GM19238 (cell line): Measurements from ENCODE around the gene SDCCAG8.

ENCODE experiments used
- DNase-seq: peaks from one replicate; pipeline ENCODE4 v3.0.0; 2011; ENCODE audit warnings: low spot score; ENCODE audit not compliant: insufficient read length

The SDCCAG8 gene

DNA sequence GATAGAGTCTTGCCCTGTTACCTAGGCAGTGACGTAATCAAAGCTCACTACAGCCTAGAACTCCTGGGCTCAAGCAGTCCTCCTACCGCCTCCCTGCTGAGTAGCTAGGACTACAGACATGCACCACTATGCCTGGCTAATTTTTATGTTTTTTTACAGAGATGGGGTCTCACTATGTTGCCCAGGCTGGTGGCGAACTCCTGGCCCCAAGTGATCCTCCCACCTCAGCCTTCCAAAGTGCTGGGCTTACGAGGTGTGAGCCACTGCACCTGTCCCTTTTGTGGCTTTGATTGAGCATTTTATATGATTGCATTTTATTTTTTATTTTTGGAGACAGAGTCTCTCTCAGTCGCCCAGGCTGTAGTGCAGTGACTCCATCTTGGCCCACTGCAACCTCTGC is 25.8 kb downstream of the SDCCAG8 start:
- no peak for DNase-seq

DNA sequence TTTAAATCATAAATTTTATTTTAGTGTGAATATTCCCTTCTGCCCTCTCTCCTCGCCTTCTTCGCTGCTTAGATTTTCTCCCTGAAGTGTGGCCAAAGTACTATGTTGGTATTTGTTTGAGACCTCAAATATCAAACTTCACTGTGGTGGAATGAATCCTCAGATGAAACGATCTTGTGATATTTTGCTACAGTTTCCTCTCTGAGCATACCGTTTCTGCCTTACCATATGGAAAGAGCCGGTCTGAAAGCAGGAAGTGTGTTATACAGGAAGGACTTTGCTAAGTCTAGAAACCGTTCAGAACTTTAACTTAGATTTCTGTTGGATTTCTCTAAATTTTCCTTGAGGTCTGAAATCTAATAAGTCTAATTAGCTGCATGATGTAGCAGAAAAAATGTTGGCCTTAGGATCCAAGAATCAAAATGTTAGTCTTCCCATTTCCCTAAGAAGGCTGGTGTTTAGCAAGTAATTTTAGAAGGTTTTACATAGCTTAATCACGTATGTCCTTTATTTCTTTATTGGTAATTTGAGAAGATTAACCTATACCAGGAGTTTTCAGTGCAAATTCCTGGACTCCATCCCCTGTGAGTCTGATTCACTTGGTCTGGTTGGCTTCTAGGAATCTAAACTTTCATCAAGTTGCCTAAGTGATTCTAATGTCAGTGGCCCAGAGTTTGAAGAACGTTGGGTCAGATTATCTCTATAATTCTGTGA is 30.7 kb downstream of the SDCCAG8 start:
- DNase-seq: no peak

DNA sequence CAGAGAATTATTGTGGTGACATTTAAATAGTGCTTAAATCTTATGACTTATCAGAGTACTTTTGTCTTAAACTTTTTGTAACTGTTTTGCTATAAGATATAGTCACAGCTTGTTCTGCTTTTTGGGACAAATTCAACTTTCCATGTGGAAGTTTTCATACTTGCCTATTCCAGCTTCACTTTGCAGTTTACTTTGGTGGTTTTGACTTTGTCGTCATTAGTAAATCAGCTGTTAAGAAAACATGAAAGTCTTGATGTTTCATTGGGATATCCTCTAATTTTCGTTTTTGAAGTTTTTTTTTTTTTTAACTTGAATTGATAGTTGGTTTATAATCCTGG is 31.3 kb downstream of the SDCCAG8 start:
- DNase-seq: no peak

DNA sequence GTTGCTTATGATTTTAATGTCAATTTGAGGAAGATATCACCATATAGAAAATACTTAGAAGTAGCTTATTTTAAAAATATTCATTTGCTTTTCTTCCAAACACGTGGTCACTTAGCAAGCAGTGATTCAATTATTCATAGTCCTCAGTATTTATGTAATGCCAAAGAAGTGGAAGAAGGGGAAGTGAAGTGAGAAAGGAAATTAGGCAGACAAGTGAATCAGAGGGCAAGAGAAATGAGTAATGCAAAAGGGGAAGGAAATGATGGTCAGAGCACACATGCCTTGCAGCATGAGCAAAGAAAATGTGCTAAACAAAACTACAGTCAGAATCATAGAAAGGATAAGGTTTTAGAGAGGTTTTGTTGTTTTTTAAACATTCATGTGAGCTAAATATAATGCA is 31.8 kb downstream of the SDCCAG8 start:
- DNase-seq: peak; percentile 9

DNA sequence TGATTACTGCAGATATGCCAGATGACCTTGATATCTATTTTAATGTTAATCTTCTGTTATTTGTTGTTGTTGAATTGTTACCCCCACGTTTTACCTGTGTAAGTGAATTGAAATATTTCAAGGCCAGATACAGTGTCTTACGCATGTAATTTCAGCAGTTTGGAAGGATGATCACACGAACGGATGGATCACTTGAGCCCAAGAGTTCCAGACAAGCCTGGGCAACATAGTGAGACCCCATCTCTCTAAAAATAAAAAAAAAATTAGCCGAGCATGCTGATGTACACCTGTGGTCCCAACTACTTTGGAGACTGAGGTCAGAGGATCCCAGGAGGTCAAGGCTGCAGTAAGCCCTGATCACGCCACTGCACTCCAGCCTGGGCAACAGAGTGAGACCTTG is 32.2 kb downstream of the SDCCAG8 start:
- no peak for DNase-seq

DNA sequence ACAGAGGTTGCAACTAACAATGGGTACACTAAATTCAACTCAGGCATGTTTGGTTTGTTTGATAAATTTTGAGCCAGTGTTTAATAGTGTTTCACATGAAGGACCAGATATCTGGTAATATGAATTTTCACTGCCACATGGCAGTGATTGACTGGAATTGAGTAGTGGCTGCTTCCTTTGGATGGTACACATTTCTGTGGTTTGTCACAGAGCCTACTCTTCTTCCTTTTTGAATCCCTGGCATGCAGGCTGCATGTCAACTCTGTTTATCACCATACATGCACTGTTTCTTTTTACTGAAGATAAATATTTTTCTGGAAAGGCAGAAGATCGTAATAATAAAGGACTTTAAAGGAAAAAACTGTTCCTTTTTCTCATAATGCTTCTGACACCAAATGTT is 35.5 kb downstream of the SDCCAG8 start:
- DNase-seq: no peak

DNA sequence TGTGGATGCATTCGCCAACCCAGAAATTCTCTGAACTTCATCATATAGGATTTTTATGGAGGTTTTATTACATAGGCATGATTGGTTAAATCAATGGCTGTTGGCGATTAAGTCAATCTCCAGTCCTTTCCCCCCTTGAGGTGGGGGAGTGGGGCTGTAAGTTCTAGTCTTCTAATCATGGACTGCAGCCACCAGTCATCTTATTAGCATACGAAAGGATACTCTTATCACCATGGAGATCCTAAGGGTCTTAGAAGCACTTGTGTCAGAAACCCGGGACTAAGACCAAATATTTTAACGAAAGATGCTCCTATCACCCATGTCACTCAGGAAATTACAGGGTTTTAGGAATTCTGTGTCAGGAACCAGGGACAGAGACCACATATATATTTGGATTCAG is 36.3 kb downstream of the SDCCAG8 start:
- DNase-seq: no peak

DNA sequence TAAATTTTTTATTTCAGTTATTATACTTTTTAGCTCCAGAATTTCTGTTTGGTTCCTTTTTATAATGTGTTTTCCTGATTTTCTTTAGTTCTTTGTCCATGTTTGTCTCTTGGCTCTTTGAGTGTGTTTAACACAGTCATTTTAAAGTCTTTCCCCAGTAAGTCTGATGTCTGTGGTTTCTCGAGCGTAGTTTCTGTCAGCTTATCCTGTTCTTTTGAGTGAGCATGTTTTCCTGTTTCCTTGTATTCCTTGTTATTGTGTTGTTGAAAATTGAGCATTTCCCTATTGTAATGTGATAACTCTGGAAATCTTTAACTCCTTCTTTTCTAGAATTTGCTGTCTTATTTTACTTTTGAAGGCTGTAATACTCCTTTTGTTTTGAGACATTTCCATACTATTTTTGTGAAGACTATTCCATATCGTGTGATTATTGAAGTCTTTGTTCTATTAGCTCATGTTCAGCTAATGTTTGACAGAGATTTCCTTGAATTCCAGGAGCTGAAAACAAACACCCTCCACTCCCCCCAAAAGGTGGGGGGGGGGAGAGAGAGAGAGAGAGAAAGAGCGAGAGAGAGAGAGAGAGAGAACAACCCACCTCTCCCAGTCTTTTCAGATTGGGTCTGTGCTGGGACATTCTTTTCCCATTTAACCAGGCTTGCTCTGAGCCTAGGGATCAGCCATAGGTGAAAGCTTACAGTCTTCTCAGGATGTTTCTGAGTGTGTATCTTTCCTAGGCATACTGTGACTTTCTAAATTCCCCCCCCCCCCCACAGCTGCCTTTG is 38.3 kb downstream of the SDCCAG8 start:
- DNase-seq: no peak

DNA sequence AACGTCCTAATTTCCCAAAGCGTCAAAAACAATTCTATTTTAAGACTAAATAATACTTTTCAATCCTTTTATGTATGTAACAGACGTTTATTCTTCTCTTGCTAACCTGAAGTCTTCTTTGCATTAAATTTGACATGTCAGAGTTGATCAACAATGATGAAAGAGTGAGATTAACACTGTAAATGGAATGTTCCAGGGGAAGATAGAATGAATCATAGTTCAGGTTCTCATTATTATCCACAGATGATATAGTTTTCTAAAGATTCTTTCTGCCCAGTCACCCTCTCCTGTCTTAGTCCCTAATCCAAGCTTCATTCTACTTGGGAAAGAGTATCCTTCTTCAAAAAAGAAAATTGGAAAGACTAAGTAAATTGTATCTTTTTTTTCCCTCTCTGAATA is 38.9 kb downstream of the SDCCAG8 start:
- no peak for DNase-seq

DNA sequence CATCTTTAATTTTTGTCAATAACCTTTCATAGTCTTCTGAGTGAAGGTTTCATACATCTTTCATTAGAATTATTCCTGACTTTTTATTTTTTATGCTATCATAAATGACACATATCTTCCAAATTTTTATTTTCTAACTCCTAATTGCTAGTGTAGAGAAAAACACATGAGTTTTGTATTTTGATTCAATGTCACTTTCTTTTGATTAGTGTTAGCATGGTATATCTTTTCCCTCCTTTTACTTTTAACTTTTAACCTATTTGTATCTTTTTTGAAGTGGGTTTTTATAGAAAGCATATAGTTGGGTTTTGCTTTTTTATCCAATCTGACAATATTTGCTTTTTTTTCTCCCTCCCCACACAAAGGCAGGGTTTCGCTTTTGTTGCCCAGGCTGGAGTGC is 43.2 kb downstream of the SDCCAG8 start:
- no peak for DNase-seq

DNA sequence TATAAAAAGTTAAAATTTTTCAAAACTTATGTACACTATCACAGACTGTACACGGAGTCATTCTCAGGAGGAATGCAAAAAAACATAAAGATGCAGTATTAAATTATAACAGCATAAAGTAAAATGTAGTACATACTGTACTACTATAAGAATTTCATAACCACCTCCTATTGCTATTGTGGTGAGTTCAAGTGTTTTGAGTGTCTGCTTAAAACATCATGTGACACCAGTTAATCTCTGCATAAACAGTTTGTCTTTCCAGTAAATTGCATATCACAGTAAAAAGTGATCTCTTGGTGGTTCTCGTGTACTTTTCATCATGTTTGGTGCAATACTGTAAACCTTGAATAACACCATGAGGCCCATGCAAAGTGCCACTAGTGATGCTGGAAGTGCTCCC is 45.2 kb downstream of the SDCCAG8 start:
- DNase-seq: no peak

DNA sequence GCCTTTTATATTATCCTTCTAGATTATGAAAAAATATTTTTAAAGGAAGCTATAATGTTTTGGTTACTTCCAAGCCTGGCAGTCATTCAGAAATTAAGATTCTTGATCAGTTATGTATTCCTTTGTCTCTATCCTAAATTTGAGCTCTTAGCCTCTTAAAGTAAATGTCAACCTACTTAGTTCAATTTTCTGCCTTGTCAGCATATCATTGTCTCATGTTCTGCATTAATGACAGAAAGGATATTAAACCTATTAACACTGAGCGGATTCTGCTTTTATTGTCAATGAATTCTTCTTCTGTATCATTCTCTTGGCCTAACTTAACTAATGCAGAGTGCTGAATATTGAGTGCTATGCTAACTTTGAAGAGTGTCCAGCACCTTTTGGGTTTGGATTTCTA is 56.0 kb downstream of the SDCCAG8 start:
- DNase-seq: no peak

DNA sequence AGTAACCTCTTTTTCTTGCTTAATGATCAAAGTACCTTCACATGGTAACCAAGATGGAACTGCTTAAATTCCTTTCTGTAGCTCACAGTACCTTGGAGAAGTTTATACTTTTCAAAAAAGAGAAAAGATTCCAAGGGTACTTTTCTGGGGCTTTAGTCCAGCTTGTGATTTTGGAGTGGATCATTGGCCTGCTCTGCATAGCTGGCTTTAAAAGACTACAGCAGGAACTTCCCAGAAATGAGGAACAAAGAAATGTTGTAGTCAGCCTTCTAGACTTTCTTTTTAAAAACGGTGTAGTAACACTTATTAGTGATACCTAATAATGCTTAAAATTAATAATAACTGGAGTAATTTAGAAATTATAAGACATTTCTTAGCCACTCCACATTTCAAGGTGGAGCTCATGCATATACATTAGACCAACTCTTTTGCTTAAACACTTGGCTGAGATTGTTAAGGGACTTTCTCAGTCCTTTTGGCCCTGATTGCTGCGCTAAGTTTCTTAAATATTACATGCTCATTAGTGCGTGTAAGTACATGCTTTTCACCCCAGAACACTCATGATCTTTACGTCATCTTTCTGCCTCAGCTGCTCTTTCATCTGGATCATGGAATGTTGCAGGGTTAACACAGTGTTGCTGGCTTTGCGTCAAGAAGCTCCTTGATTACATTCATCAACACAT is 57.3 kb downstream of the SDCCAG8 start:
- DNase-seq: no peak

DNA sequence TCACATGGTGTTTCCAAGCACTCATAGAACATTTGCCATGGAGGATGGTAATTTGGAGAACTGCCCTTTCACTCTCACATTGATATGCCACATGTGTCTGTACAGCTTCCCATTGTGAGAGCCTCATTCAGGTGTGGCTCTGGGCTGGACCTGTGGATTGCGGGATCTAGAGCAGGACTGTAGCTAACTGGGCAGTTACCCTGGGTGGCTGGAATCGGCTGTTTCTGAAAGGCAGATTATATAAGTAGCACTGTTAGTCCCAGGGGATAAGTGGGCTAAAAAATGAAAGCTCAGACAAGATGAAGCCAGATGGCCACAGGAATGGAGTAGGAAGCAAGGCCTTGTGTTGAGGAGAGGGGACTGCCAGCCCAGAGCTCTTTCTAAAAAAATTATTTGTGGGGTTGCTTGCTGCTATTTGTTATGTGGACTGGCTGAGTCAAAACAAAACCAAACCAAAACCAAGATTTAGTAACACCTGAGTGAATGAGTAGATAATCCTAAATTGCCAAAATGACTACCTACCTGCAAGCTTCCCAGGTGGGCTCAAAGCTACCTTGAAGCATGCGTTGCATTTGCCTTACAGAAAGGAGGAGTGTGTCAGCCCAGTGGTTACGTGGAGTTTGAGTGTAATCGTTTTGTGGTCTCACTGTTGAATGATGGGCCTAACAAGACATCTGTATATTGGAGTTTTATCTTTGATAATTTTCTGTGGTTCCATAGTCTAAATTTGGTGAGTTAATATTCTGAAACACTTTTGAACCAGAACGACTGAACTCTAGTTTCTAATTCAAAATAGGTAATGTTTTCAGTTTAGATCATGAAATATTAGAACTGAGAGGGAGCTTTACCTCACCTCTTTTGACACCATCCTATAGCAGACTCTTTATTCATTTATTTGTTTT is 58.0 kb downstream of the SDCCAG8 start:
- peak; percentile 27 for DNase-seq

DNA sequence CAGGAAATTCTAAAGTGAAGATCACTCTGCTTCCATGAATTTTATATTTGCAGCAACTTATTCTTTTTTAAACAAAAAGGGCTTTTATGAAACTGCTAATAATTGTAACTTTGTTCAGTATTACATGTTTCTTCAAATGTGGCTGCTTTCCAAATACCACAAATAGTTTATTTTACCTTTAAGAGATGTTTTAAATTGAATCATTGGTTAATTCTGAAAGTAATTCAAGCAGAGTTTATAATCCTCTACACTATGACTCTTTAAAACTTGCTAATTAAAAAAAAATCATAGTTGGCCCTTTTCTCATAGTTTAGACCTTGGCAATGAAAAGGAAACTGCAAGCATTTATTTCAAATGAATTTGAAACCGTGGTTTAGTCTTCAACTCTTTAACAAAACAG is 59.6 kb downstream of the SDCCAG8 start:
- DNase-seq: no peak

DNA sequence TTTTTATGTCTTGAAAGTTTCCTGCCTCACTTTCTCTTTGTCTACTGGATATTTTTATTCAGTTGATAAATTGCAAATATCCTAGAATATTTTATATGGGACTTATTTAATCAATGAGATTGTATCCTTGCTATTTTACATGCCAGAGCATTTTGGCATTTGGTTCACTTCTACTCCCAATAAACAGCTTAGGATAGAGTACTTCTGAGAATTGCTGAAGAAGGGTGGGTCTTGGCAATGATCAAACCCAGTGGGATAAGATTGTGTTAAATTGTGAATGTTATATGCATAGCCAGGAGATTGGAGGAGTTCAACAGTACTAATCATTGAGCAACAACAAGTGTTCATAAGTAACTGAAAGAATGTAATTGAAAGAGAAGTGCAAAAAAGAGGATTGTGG is 60.1 kb downstream of the SDCCAG8 start:
- no peak for DNase-seq

DNA sequence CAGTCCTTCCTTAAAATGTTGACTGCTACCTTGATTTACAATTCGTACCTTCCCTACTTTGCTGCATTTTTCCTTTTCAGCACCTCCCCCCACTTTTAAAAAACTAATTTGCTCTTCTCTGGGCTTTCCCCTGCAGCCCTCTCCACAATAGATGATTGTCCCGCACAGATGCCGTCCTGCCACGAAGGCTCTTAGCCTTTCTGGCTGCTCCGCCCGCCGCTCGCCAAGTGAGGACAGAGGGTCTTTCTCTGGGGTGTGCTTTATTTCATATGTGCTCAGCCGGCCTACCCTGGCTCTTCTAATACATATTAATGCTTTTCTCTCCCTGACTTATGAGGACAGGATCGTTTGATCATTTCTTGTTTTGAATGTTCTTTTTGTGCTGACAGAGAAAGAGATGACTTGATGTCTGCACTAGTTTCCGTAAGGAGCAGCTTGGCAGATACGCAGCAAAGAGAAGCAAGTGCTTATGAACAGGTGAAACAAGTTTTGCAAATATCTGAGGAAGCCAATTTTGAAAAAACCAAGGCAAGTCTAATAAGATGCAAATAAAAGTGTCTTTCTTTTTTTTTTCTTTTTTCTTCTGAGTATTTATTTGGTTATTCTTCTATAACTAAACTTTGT is 60.6 kb downstream of the SDCCAG8 start:
- no peak for DNase-seq

DNA sequence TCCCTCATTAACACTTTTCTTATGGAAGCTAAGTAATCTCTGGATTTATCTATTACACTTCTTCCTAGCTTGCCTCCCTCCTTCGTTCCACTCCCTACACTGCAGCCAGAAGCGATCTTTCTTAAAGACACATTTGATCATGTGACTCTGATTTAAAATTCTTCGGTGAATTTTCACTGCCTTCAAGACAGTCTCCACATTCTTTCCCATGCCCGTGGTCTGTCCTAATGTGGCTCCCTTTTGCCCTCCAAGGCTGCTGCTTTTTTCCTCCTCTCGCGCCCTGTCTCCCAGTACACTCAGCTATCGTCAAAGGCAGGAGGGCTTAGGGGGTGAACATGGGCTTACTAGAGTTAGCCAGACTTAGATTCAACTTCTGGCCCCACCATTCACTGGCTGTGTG is 64.4 kb downstream of the SDCCAG8 start:
- DNase-seq: no peak

DNA sequence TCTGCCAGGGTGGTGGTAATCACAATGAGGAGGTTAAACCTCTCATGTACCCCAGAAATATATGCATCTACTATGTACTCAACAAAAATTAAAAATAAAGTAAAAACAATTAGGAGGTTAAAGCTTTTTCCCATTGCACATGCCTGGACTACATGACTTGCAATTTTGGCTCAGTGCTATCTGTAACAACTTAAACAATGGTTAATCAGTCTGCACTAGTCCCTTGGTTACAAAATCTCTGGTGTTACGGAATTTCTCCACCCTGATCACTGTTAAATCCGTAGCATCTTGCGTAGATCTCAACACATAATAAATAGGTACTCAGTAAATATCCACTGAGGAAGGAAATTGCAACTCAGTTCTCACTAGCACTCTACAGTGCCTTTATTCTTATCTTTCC is 66.5 kb downstream of the SDCCAG8 start:
- DNase-seq: no peak

DNA sequence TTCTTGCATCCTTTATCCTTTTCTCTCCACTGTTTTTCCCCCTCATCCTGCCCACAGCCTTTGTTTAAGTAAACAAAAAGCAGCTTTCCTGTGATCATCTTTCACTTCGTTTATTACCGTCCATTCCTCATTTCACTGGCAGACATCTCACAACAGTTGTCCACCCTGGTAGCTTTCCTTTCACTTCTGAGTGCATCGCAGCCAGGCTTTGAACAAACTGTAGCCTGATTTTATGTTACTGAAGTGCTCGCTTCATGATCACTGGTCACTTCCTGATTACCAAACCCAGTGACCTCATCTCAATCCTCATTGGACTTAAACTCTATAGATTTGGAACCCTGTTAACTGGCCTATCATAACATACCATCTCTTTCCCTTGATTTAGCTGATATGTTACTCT is 67.7 kb downstream of the SDCCAG8 start:
- no peak for DNase-seq

DNA sequence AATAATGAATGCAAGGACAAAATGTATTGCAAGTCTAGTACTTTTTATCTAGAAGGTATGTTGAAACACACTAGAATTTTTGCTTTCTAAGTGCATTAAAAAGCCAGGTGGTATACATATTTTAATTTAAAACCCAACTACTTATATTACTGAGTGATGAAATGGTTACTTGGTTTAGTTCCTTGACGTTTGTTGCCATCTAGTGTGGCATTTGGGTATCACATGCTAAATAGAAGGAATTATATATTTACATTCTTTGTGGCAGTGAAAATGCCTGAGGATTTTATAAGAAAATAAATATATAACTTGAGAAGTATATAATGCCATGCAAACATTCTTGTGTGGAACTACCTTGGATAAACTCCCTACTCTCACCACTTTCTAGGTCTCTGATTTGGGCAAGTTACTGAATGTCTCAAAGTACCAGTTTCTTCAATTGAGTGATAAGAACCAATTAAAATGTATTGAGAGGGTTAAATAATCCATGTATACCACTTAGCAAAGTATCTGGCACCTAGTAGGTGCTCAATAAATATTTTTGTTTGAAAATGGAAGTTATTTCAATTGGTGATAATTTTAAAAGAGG is 69.6 kb downstream of the SDCCAG8 start:
- no peak for DNase-seq
